Tibial nerve (tissue), 4 donors: ENCODE results near the gene SPI1. TPM values are rescaled to one million over a fixed set of nuclear protein-coding genes. Genes with fewer than 3 reads are reported as not detected.

Source experiments
- DNase-seq, 2 donors: peaks; one replicate each; pipeline ENCODE4 v3.0.0-alpha.2; 2019; ENCODE audit warnings: low spot score in 2 of 2
- H3K27ac ChIP-seq, 4 donors: fragments of 200-600 bp; sonication (generic) in 3 of 4; one replicate each; pipeline ENCODE4 v1.5.1; 2017 to 2019; ENCODE audit warnings: mild to moderate bottlenecking in 1 of 4
- H3K27me3 ChIP-seq, 2 donors: fragments of 200-600 bp; sonication (generic) in 1 of 2; one replicate each; pipeline versions ENCODE4 v1.5.1 to v1.6.0; 2017 to 2019
- H3K36me3 ChIP-seq, 3 donors: fragments of 200-600 bp; sonication (generic); one replicate each; pipeline ENCODE4 v1.5.1; 2018 to 2019
- H3K4me1 ChIP-seq, 4 donors: fragments of 200-600 bp; sonication (generic) in 3 of 4; one replicate each; pipeline ENCODE4 v1.5.1; 2017 to 2019
- H3K4me3 ChIP-seq, 4 donors: fragments of 200-600 bp; sonication (generic) in 3 of 4; one replicate each; pipeline ENCODE4 v1.5.1; 2017 to 2019; ENCODE audit warnings: mild to moderate bottlenecking in 1 of 4, moderate library complexity in 1 of 4
- H3K9me3 ChIP-seq, 4 donors: fragments of 200-600 bp; sonication (generic) in 3 of 4; one replicate each; pipeline ENCODE4 v1.5.1; 2017 to 2019
- EP300 ChIP-seq, 2 donors: sonication (generic); formaldehyde crosslinking; IDR thresholded peaks; one replicate each; pipeline ENCODE4 v1.6.1; 2017; ENCODE audit warnings: antibody characterized with exemption in 2 of 2, mild to moderate bottlenecking in 1 of 2
- POLR2A ChIP-seq, 2 donors: fragments of 450-650 bp; IDR thresholded peaks; one replicate each; pipeline ENCODE4 v1.6.1; 2017; ENCODE audit warnings: antibody characterized with exemption in 2 of 2, mild to moderate bottlenecking in 2 of 2, moderate library complexity in 2 of 2
- WGBS, 2 donors: methylation state at CpG; one replicate each; pipeline ENCODE4 v1.1.5; 2018; 5-methylcytosine and 5-hydroxymethylcytosine counted together
- total RNA-seq, 4 donors: library from RNA; depleted of rRNA; stranded (reverse); fragments of >200 nt; gene quantifications; one replicate each; pipeline ENCODE4 v1.1.0, GENCODE V29; 2016
- TF ChIP-seq, protein P1 (sequence below), 5 experiments: fragments of 200-600 bp in 3 of 5; fragments of 450-650 bp in 2 of 5; sonication (generic) in 3 of 5; IDR thresholded peaks; one replicate each; pipeline ENCODE4 v1.5.1; 2016 to 2019; ENCODE audit warnings: antibody characterized with exemption in 5 of 5, mild to moderate bottlenecking in 3 of 5, moderate library complexity in 2 of 5

SPI1 gene
- total RNA-seq, 4 donors from 2014 or later, result 18.8 to 73.5 (median 25.2) TPM

DNA sequence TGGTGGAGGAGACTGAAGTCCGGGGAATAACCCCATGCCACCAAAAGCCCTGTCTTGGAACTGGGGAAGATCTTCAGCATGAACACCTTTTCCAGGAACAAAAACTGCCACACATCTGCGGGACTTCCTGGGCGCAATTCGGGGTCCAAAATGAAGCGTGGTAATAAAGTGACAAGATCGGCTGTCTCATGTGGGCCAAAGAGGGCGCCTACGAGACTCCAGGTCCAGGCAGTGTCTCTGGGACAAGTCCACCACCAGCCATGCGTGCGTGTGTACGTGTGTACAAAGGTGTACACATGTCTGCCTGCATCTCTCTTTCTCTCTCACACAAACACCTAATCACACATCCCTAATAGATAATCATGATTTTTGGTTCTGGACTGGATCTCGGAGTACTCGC, 16.9 kb downstream of the SPI1 start:
- Histone ChIP-seq H3K4me3 (no peak overlapping the region), H3K9me3 (no peaks in the 10 kb centered on the region), H3K4me1 (no peaks in the 10 kb centered on the region), H3K27ac (no peak overlapping the region), H3K36me3 (no peaks in the 10 kb centered on the region), H3K27me3 (no peaks in the 10 kb centered on the region)
- 81 to 83% methylated on average over 13 of the region's 13 CpGs for WGBS, 2 donors
- DNase-seq, result no peak
- TF ChIP-seq EP300 (IDR thresholded peaks at IDR 0.05) (no peak), POLR2A (IDR thresholded peaks at IDR 0.05) (no peak)
- TF ChIP-seq, protein P1, sequence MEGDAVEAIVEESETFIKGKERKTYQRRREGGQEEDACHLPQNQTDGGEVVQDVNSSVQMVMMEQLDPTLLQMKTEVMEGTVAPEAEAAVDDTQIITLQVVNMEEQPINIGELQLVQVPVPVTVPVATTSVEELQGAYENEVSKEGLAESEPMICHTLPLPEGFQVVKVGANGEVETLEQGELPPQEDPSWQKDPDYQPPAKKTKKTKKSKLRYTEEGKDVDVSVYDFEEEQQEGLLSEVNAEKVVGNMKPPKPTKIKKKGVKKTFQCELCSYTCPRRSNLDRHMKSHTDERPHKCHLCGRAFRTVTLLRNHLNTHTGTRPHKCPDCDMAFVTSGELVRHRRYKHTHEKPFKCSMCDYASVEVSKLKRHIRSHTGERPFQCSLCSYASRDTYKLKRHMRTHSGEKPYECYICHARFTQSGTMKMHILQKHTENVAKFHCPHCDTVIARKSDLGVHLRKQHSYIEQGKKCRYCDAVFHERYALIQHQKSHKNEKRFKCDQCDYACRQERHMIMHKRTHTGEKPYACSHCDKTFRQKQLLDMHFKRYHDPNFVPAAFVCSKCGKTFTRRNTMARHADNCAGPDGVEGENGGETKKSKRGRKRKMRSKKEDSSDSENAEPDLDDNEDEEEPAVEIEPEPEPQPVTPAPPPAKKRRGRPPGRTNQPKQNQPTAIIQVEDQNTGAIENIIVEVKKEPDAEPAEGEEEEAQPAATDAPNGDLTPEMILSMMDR (IDR thresholded peaks at IDR 0.05), result no peak

DNA sequence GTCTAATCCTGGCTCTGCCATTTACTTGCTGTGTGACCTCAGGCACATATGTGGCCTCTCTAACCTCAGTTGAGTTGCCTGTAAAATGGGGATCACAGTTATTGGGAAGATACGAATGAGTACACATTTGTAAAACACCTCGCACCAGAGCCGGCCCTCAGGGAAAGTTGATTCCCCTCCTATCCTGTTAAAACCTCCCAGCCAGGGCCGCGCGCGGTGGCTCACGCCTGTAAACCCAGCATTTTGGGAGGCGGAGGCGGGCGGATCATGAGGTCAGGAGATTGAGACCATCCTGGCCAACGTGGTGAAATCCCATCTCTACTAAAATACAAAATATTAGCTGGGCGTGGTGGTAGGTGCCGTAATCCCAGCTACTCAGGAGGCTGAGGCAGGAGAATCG, 18.0 kb downstream of the SPI1 start:
- 93 to 94% methylated on average over 15 of the region's 15 CpGs for WGBS, 2 donors
- no peak overlapping the region for H3K27ac ChIP-seq
- H3K27me3 ChIP-seq, result no peaks in the 10 kb centered on the region
- peaks cover 0 to 6% (median 0%) of the 10 kb centered on the region in 4 donors for H3K4me1 ChIP-seq
- no peak for TF ChIP-seq POLR2A (IDR thresholded peaks at IDR 0.05)
- TF ChIP-seq EP300 (IDR thresholded peaks at IDR 0.05), result no peak
- TF ChIP-seq, protein P1 (IDR thresholded peaks at IDR 0.05), result no peak
- no peak for DNase-seq
- no peaks in the 10 kb centered on the region for H3K9me3 ChIP-seq
- no peak overlapping the region for H3K4me3 ChIP-seq
- no peaks in the 10 kb centered on the region for H3K36me3 ChIP-seq

DNA sequence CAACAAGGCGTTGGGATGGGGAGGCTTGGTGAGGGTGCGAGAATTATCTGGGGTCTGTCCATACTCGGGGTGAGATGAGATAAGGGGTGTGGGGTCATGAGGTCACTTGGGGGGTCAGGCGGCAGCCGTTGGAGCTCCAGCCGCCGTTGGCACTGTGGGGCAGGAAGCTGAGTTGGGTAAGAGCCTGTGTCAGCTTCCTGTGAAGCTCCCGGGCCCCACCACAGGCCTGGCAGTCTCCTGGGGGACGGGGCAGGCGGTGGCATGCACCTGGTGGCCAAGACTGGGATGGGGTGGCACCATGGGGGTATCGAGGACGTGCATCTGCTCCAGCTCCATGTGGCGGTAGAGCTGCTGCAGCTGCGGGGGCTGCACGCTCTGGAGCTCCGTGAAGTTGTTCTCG, 18.8 kb downstream of the SPI1 start:
- no peak for DNase-seq
- WGBS, 2 donors, result 73 to 75% methylated on average over 17 of the region's 17 CpGs

DNA sequence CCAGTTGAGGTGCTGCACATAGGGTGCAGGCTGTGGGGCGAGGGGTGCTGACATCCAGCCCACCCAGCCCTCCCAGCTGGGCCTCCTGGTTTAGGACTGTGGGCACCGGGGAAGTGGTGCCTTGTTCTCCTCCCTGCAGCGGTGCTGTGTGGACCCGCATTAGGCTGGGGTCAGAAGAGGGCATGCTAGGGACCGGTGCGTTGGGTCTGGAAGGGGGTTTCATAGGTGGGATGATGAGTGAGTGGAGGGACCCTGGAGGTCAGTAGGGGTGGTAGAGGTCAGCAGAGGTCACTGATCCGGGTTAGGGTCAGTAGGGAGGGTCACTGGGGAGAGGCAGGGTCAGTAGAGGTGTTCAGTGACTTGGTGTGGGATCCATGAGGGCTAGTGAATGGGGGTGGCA, 19.2 kb downstream of the SPI1 start:
- Histone ChIP-seq H3K9me3 (no peaks in the 10 kb centered on the region), H3K36me3 (no peaks in the 10 kb centered on the region), H3K27me3 (no peaks in the 10 kb centered on the region), H3K27ac (no peak overlapping the region), H3K4me1 (peaks cover 0 to 15% (median 0%) of the 10 kb centered on the region in 4 donors), H3K4me3 (no peak overlapping the region)
- 74 to 76% methylated on average over 7 of the region's 7 CpGs for WGBS, 2 donors
- no peak for DNase-seq
- TF ChIP-seq EP300 (IDR thresholded peaks at IDR 0.05) (no peak), POLR2A (IDR thresholded peaks at IDR 0.05) (no peak)
- TF ChIP-seq, protein P1 (IDR thresholded peaks at IDR 0.05), result no peak

More for the DNA sequence above, 18.8 kb downstream of the SPI1 start:
- H3K9me3 ChIP-seq, result no peaks in the 10 kb centered on the region
- no peak overlapping the region for H3K4me3 ChIP-seq
- H3K27ac ChIP-seq, result no peak overlapping the region
- peaks cover 0 to 13% (median 0%) of the 10 kb centered on the region in 4 donors for H3K4me1 ChIP-seq
- H3K27me3 ChIP-seq, result no peaks in the 10 kb centered on the region
- no peak for TF ChIP-seq POLR2A (IDR thresholded peaks at IDR 0.05)
- TF ChIP-seq, protein P1 (IDR thresholded peaks at IDR 0.05), result no peak
- TF ChIP-seq EP300 (IDR thresholded peaks at IDR 0.05), result no peak
- H3K36me3 ChIP-seq, result no peaks in the 10 kb centered on the region

DNA sequence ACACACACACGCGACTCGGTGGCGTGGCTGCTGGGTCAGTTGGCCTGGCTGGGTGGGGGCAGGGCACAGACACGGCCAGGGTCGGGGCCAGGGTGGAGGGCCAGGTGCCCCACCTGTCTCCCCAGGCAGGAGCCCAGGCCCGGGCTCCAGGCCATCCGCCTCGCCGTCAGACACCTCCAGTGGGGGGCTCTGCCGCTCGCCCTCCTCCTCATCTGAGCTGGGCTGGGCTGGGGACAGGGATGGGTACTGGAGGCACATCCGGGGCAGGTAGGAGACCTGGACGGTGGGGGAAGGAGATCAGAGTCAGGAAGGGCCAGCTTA, 19.7 kb downstream of the SPI1 start:
- TF ChIP-seq EP300 (IDR thresholded peaks at IDR 0.05) (no peak), POLR2A (IDR thresholded peaks at IDR 0.05) (no peak)
- TF ChIP-seq, protein P1 (IDR thresholded peaks at IDR 0.05), result no peak
- H3K4me1 ChIP-seq, result peaks cover 0 to 15% (median 0%) of the 10 kb centered on the region in 4 donors
- H3K27me3 ChIP-seq, result no peaks in the 10 kb centered on the region
- H3K27ac ChIP-seq, result no peak overlapping the region
- WGBS, 2 donors, result 76 to 84% methylated on average over 10 to 14 of the region's 14 CpGs
- H3K4me3 ChIP-seq, result no peak overlapping the region
- H3K36me3 ChIP-seq, result no peaks in the 10 kb centered on the region
- no peaks in the 10 kb centered on the region for H3K9me3 ChIP-seq
- no peak for DNase-seq
